SK-N-MC (cell line): ENCODE measurements around the gene PRSS1.
"Not testable (repeated sequence)": the region's sequence is repeated elsewhere in the genome, so short reads cannot be mapped to it uniquely, and the experiment has no call there.

ENCODE experiments used
- DNase-seq: peaks from one replicate; pipeline ENCODE4 v3.0.0-alpha.2; 2011; ENCODE audit warnings: low read depth, low spot score
- H3K27ac ChIP-seq: fragments of 200-600 bp; sonication (generic); 2 replicates; pipeline ENCODE4 v1.5.1; 2016; ENCODE audit warnings: mixed run types
- H3K36me3 ChIP-seq: fragments of 200-600 bp; sonication (generic); 2 replicates; pipeline ENCODE4 v1.6.1; 2017; ENCODE audit warnings: antibody characterized with exemption, low read length, mixed read lengths; ENCODE audit not compliant: insufficient read depth
- H3K4me3 ChIP-seq: fragments of 200-600 bp; sonication (generic); 2 replicates; pipeline ENCODE4 v1.5.1; 2016
- H3K9ac ChIP-seq: fragments of 200-600 bp; sonication (generic); 2 replicates; pipeline ENCODE4 v1.8.0; 2017; ENCODE audit warnings: mixed run types, mixed read lengths; ENCODE audit not compliant: insufficient read length
- H3K9me3 ChIP-seq: fragments of 200-600 bp; sonication (generic); 2 replicates; pipeline ENCODE4 v1.6.1; 2017; ENCODE audit warnings: low read depth, mild to moderate bottlenecking, antibody characterized with exemption, low read length, moderate library complexity, mixed read lengths
- EZH2 ChIP-seq: fragments of 200-600 bp; sonication (generic); IDR thresholded peaks from one replicate; pipeline ENCODE4 v1.6.1; 2017; ENCODE audit warnings: antibody characterized with exemption
- FOXP2 ChIP-seq: optimal IDR thresholded peaks from 2 replicates; pipeline ENCODE3; 2011; ENCODE audit warnings: mild to moderate bottlenecking, moderate library complexity; ENCODE audit not compliant: insufficient read depth; ENCODE audit errors: extremely low read length, control extremely low read depth
- POLR2AphosphoS5 ChIP-seq: IDR thresholded peaks from 2 replicates; pipeline ENCODE4 v1.6.1; 2012; ENCODE audit warnings: mild to moderate bottlenecking, low read depth, low read length, borderline replicate concordance

Gene PRSS1

GRCh38 chr7:142754681-142755575 lies 5.7 kb downstream of the PRSS1 start:
- H3K4me3 ChIP-seq: no peak overlapping the region
- TF ChIP-seq FOXP2 (no peak), POLR2AphosphoS5 (no peak), EZH2 (no peak)

DNA sequence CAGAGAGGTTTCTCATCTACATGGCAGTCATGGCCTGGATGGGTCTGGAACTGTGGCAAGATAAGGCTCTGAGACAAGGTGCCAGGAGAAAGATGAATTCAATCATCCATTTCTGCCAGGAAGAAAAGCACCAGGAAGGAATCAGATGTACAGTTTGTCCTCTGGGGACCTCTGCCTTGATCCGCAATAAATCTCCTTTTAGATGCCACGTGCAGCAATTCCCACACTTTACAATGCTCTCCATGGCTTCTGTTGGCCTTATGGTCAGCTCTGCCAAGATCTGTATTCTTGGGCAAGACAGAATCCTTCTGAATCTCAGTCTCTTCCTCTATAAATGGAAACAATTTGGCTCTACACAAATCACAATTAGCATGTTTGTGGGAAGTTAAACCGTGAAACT lies 9.0 kb downstream of the PRSS1 start:
- not testable (repeated sequence) for DNase-seq, H3K36me3 ChIP-seq, H3K9ac ChIP-seq

More at GRCh38 chr7:142754681-142755575, 5.7 kb downstream of the PRSS1 start:
- DNase-seq: no peak
- Histone ChIP-seq H3K27ac (no peak overlapping the region), H3K36me3 (no peaks in the 10 kb centered on the region), H3K9me3 (no peaks in the 10 kb centered on the region), H3K9ac (no peak overlapping the region)

DNA sequence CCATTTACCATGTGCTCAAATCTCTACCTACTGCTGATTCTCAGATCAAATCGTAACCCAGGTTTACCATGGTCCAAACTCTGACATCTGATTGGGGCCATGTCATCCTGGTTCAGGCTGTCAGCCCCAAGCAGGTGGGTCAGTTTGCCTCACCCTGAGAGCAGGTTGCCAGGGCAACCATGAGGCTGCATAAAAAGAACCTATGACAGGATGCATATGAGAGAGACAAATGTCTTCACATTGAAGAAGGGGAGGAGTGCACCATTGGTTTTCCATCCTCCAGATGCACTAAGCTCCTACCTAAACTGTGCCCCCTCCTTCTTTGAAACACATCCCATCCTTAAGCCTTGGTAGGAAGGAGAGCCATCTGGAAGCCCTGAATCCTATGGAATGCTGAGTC lies 10.2 kb downstream of the PRSS1 start:
- Histone ChIP-seq H3K9ac (no peak overlapping the region), H3K9me3 (no peaks in the 10 kb centered on the region), H3K4me3 (no peak overlapping the region), H3K36me3 (no peaks in the 10 kb centered on the region), H3K27ac (no peak overlapping the region)
- no peak for TF ChIP-seq POLR2AphosphoS5
- no peak for TF ChIP-seq FOXP2
- TF ChIP-seq EZH2: no peak
- DNase-seq: no peak

More for the DNA sequence above, 9.0 kb downstream of the PRSS1 start:
- H3K27ac ChIP-seq, H3K4me3 ChIP-seq, H3K9me3 ChIP-seq: not testable (repeated sequence)

GRCh38 chr7:142760071-142760642 lies 10.9 kb downstream of the PRSS1 start:
- no peak for TF ChIP-seq POLR2AphosphoS5
- TF ChIP-seq FOXP2: no peak
- no peak for TF ChIP-seq EZH2
- H3K4me3 ChIP-seq: no peak overlapping the region
- no peak for DNase-seq
- H3K36me3 ChIP-seq: no peaks in the 10 kb centered on the region
- H3K9me3 ChIP-seq: no peaks in the 10 kb centered on the region
- H3K27ac ChIP-seq: no peak overlapping the region
- H3K9ac ChIP-seq: no peak overlapping the region

DNA sequence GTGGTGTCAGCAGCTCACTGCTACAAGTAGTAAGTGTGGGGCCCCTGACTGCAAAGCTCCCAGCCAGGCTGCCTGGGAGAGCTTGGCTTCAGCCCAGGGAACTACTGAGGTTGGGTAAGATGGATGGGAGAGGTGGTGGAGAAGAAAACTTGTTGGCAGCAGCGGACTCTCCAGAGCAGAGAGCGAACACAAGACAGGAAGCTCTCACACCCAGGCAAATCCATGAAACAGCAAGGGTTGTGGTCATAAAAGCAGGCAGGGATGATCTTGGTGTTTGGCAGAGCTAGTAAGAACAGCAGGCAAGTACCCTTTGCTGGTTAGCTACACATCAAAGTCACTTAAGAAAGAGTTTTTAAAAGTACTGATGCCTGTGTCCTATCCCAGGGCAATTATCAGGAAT lies 12.3 kb downstream of the PRSS1 start:
- H3K9me3 ChIP-seq, H3K4me3 ChIP-seq, H3K27ac ChIP-seq, DNase-seq, H3K36me3 ChIP-seq, H3K9ac ChIP-seq: not testable (repeated sequence)

- Histone ChIP-seq H3K4me3 (no peak overlapping the region), H3K9ac (no peak overlapping the region), H3K9me3 (no peaks in the 10 kb centered on the region), H3K36me3 (no peaks in the 10 kb centered on the region), H3K27ac (no peak overlapping the region)
- TF ChIP-seq EZH2 (no peak), FOXP2 (no peak), POLR2AphosphoS5 (no peak)
- DNase-seq: no peak
These were observed 12.8 kb downstream of the PRSS1 start for GRCh38 chr7:142762104-142762503.

GRCh38 chr7:142767451-142767850 lies 18.2 kb downstream of the PRSS1 start:
- TF ChIP-seq POLR2AphosphoS5 (no peak), FOXP2 (no peak), EZH2 (no peak)
- Histone ChIP-seq H3K4me3 (no peak overlapping the region), H3K27ac (no peak overlapping the region), H3K36me3 (no peaks in the 10 kb centered on the region), H3K9me3 (no peaks in the 10 kb centered on the region), H3K9ac (no peak overlapping the region)
- DNase-seq: no peak

DNA sequence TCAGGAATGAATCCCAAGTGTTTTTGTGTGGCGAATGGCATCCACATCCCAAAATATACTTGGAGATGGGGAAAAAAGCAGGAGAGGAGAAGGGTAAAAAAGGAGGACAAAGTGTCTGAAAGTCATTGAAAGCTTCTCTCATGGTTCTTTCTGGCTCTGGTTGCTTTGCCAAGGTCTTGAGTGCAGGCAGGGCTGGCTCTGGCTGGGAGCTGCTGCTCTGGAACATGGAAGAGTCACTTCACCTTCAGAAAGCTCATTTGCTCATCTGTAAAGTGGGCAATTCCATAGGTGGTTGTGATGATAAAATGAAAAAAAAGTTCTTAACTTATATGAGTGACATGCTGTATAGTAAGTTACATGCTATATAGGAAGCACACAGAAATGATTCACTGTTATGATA lies 18.6 kb downstream of the PRSS1 start:
- H3K4me3 ChIP-seq: no peak overlapping the region
- H3K9me3 ChIP-seq: no peaks in the 10 kb centered on the region
- no peak overlapping the region for H3K27ac ChIP-seq
- no peak for TF ChIP-seq FOXP2
- no peak for TF ChIP-seq EZH2
- TF ChIP-seq POLR2AphosphoS5: no peak
- no peaks in the 10 kb centered on the region for H3K36me3 ChIP-seq
- no peak overlapping the region for H3K9ac ChIP-seq
- no peak for DNase-seq

DNA sequence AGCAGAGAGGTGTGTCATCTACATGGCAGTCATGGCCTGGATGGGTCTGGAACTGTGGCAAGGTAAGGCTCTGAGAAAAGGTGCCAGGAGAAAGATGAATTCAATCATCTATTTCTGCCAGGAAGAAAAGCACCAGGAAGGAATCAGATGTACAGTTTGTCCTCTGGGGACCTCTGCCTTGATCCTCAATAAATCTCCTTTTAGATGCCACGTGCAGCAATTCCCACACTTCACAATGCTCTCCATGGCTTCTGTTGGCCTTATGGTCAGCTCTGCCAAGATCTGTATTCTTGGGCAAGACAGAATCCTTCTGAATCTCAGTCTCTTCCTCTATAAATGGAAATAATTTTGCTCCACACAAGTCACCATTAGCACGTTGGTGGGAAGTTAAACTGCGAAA lies 19.6 kb downstream of the PRSS1 start:
- not testable (repeated sequence) for H3K36me3 ChIP-seq

More for the DNA sequence above, 19.6 kb downstream of the PRSS1 start:
- not testable (repeated sequence) for H3K27ac ChIP-seq, DNase-seq, H3K9me3 ChIP-seq, H3K9ac ChIP-seq, H3K4me3 ChIP-seq
